Chondrocyte (in vitro differentiated cells): ENCODE data around the gene SGCA. TPM values are rescaled to one million over a fixed set of nuclear protein-coding genes. Genes with fewer than 3 reads are reported as not detected.

Experiments
- DNase-seq: peaks from one replicate; pipeline ENCODE4 v3.0.0; 2021; ENCODE audit warnings: mixed read lengths, low spot score
- H3K27ac Mint-ChIP-seq: one replicate; pipeline ENCODE4 v1.8.0; 2021; ENCODE audit warnings: mild to moderate bottlenecking, moderate library complexity, mixed read lengths; ENCODE audit not compliant: unreplicated experiment
- H3K27me3 Mint-ChIP-seq: 2 replicates; pipeline ENCODE4 v1.8.0; 2021; ENCODE audit warnings: low read depth, mixed read lengths
- H3K36me3 Mint-ChIP-seq: 2 replicates; pipeline ENCODE4 v1.8.0; 2021; ENCODE audit warnings: low read depth, mixed read lengths
- H3K4me1 Mint-ChIP-seq: 2 replicates; pipeline ENCODE4 v1.8.0; 2021; ENCODE audit warnings: low read depth, mild to moderate bottlenecking, mixed read lengths
- H3K4me3 Mint-ChIP-seq: one replicate; pipeline ENCODE4 v1.8.0; 2021; ENCODE audit warnings: mild to moderate bottlenecking, moderate library complexity, mixed read lengths; ENCODE audit not compliant: unreplicated experiment
- H3K9me3 Mint-ChIP-seq: 2 replicates; pipeline ENCODE4 v1.8.0; 2021; ENCODE audit warnings: low read depth, mixed read lengths
- CTCF ChIP-seq: fragments of 200-600 bp; sonication (generic); IDR thresholded peaks from 2 replicates; pipeline ENCODE4 v1.5.0; 2021; ENCODE audit warnings: antibody characterized with exemption, mild to moderate bottlenecking, moderate library complexity
- total RNA-seq: library from RNA; stranded (reverse); gene quantifications from 3 replicates; pipeline ENCODE4 v1.2.1, GENCODE V29; 2021

SGCA gene
- total RNA-seq, 1 donor from 2014 or later, result 1.3 TPM

GRCh38 chr17:50208611-50209061, 42.8 kb downstream of the SGCA start:
- H3K27me3 Mint-ChIP-seq, result no peaks in the 10 kb centered on the region
- H3K9me3 Mint-ChIP-seq, result no peaks in the 10 kb centered on the region
- DNase-seq, result no peak
- H3K27ac Mint-ChIP-seq, result peak overlapping the region; percentile 100
- TF ChIP-seq CTCF, result no peak
- peaks cover 100% of the 10 kb centered on the region for H3K4me1 Mint-ChIP-seq
- H3K4me3 Mint-ChIP-seq, result no peak overlapping the region
- H3K36me3 Mint-ChIP-seq, result no peaks in the 10 kb centered on the region

DNA sequence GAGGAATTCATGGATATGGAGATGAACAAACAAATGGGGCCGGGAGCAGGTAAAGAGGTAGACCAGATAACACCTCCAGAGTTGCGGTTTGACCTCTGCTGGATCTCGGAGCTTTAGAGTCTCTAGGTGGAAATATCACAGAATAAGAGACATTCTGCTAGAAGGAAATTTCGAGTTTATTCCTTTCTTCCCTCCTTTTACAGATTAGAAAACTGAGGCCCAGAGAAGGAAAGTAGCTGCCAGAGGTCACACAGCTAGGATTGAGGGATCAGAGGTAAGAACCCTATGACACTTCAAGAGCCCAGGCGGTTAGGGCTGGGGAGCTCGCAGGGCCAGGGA, 43.3 kb downstream of the SGCA start:
- H3K27me3 Mint-ChIP-seq, result no peaks in the 10 kb centered on the region
- TF ChIP-seq CTCF, result no peak
- peaks cover 100% of the 10 kb centered on the region for H3K4me1 Mint-ChIP-seq
- H3K4me3 Mint-ChIP-seq, result no peak overlapping the region
- H3K9me3 Mint-ChIP-seq, result no peaks in the 10 kb centered on the region
- DNase-seq, result no peak
- peak overlapping the region; percentile 100 for H3K27ac Mint-ChIP-seq
- H3K36me3 Mint-ChIP-seq, result no peaks in the 10 kb centered on the region

DNA sequence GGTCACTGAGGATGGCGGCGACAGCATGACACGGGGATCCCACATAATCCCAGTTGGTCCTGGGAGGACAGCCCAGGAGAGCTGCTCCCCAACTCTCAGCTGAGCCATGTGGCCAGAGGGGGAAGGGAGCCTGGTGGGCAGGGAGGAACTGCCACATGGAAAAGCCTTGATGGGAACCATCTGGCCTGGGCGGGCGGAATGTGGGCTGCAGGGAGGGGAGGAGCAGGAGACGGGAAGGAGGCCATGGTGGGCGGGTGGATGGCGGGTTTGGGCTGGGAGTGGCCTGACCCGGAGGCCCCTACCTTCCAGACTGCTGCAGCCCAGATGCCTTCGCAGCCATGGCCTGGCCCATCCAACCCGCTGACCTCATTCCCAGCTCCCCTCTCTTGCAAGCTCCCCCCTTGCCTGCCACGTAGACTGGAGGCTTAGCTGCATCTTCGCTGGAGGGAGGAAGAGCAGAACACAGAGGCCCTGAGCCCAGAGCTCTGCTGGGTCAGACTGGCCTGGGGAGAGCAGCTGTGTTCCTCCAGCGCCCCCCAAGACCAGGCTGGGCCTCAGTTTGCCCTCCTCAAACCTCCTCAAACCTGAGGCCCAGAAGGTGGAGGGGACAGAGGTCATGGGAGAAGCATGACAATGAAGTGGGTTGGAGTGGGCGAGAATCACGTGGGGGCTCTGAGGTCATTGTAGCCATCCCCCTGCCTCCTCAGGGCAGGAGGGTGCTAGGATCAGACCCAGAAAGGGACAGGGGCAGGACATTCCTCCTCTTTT, 43.9 kb downstream of the SGCA start:
- peak; percentile 14 for TF ChIP-seq CTCF
- Mint-ChIP-seq H3K27me3 (no peaks in the 10 kb centered on the region), H3K27ac (peak overlapping the region; percentile 100), H3K36me3 (no peaks in the 10 kb centered on the region), H3K9me3 (no peaks in the 10 kb centered on the region), H3K4me1 (peaks cover 100% of the 10 kb centered on the region), H3K4me3 (peak overlapping the region; percentile 69)
- peak; percentile 100 for DNase-seq

DNA sequence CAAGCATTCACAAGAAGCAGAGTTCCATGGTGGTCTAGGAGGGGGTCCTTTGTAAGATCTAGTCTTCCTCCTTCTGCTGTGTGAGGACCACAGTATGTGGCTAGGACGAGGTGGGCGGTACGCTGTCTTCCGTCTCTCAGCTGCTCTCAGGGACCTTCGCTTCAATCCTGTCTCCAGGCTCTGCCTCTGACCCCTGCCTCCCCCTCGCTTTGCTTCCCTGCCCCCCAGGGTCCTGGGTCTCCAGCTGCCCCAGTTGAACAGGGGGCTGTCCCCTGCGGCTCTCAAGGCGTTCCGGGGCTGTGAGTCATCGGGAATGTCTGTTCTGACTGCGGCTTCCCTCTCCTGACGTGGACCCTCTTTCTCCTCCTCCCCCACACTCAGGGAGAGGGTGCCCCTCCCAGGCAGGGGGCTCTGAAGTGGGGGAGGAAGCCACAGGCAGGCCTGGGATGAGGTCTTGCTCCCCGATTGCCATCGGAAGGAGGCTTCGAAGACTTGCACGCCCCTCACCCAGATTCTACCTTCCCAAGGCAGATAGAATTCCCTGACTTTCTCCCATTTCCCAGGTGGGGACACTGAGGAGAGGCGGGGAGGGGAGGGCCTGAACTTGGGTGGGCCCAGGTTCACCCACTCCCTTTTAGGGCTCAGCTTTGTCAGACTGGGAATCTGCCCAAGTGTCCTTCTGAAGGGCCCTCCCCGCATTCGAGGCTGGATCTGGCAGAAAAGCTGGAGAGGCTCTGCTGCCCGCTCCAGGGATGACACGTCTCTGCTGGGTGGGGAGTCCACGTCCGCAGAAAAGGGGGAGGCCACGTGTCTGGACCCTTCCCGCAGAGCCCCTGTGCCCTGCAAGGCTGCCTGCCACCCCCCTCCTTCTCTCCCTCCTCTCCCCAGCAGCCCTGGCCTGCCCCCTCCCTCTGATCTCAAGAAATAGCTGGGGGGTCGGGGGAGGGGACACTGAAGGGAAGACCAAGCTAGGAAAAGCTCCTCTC, 44.7 kb downstream of the SGCA start:
- peak; percentile 96 for DNase-seq

More for the DNA sequence above, 44.7 kb downstream of the SGCA start:
- no peaks in the 10 kb centered on the region for H3K9me3 Mint-ChIP-seq
- H3K27me3 Mint-ChIP-seq, result no peaks in the 10 kb centered on the region
- H3K4me3 Mint-ChIP-seq, result peak overlapping the region; percentile 69
- TF ChIP-seq CTCF, result no peak
- H3K36me3 Mint-ChIP-seq, result no peaks in the 10 kb centered on the region
- H3K4me1 Mint-ChIP-seq, result peaks cover 100% of the 10 kb centered on the region
- H3K27ac Mint-ChIP-seq, result peak overlapping the region; percentile 100
